OCI-LY1 (cell line): ENCODE data around the gene OR11A1.

Source experiments
- H2AFZ ChIP-seq: fragments of 200-600 bp; sonication (generic), shearing (Covaris generic); 2 replicates; pipeline ENCODE4 v1.6.0; 2014; ENCODE audit warnings: antibody characterized with exemption, mild to moderate bottlenecking, low read length
- H3F3A ChIP-seq: fragments of 200-600 bp; sonication (generic), shearing (Covaris generic); 2 replicates; pipeline ENCODE4 v1.6.0; 2014; ENCODE audit warnings: mild to moderate bottlenecking, antibody characterized with exemption, low read length, moderate library complexity; ENCODE audit not compliant: insufficient read depth
- H3K27ac ChIP-seq: fragments of 200-600 bp; sonication (generic); 2 replicates; pipeline ENCODE4 v1.5.1; 2014; ENCODE audit warnings: low read length, mixed run types, mild to moderate bottlenecking, low read depth; ENCODE audit not compliant: poor library complexity, severe bottlenecking
- H3K27me3 ChIP-seq: fragments of 200-600 bp; sonication (generic); 2 replicates; pipeline ENCODE4 v1.6.0; 2014; ENCODE audit warnings: antibody characterized with exemption, mild to moderate bottlenecking, low read length, moderate library complexity; ENCODE audit not compliant: insufficient read depth
- H3K36me3 ChIP-seq: fragments of 200-600 bp; sonication (generic); 2 replicates; pipeline ENCODE4 v1.6.1; 2014; ENCODE audit warnings: mild to moderate bottlenecking, antibody characterized with exemption, low read length, moderate library complexity, mixed read lengths; ENCODE audit not compliant: insufficient read depth
- H3K4me1 ChIP-seq: fragments of 200-600 bp; sonication (generic); 2 replicates; pipeline ENCODE4 v1.5.1; 2014; ENCODE audit warnings: mild to moderate bottlenecking, low read length, moderate library complexity; ENCODE audit not compliant: insufficient read depth, severe bottlenecking
- H3K4me2 ChIP-seq: fragments of 200-600 bp; sonication (generic), shearing (Covaris generic); 2 replicates; pipeline ENCODE4 v1.6.1; 2014; ENCODE audit warnings: low read length
- H3K4me3 ChIP-seq: fragments of 200-600 bp; sonication (generic); 2 replicates; pipeline ENCODE4 v1.5.1; 2014; ENCODE audit warnings: low read length, low read depth, mild to moderate bottlenecking, mixed read lengths; ENCODE audit not compliant: poor library complexity, severe bottlenecking
- H3K79me2 ChIP-seq: fragments of 200-600 bp; shearing (Covaris generic); 2 replicates; pipeline ENCODE4 v1.6.1; 2016; ENCODE audit warnings: mixed run types, low read length, mixed read lengths; ENCODE audit not compliant: insufficient read depth
- H3K9ac ChIP-seq: fragments of 200-600 bp; sonication (generic), shearing (Covaris generic); 2 replicates; pipeline ENCODE4 v1.6.1; 2014; ENCODE audit warnings: mild to moderate bottlenecking, low read length, mixed read lengths
- H3K9me2 ChIP-seq: fragments of 200-600 bp; sonication (generic), shearing (Covaris generic); 2 replicates; pipeline ENCODE4 v1.6.1; 2014; ENCODE audit warnings: low read depth, mild to moderate bottlenecking, low read length, mixed read lengths
- H3K9me3 ChIP-seq: fragments of 200-600 bp; shearing (Covaris generic); 2 replicates; pipeline ENCODE4 v1.6.1; 2014; ENCODE audit warnings: low read length, mixed read lengths
- H4K20me1 ChIP-seq: fragments of 200-600 bp; sonication (generic), shearing (Covaris generic); 2 replicates; pipeline ENCODE4 v1.6.0; 2016; ENCODE audit warnings: mild to moderate bottlenecking, low read length; ENCODE audit not compliant: insufficient read depth
- EZH2 ChIP-seq: fragments of 200-600 bp; sonication (generic), shearing (Covaris generic); IDR thresholded peaks from 2 replicates; pipeline ENCODE4 v1.8.0; 2017; ENCODE audit warnings: borderline replicate concordance, mixed run types, mild to moderate bottlenecking, antibody characterized with exemption, low read length, moderate library complexity, mixed read lengths
- TF ChIP-seq, protein P1 (sequence below): fragments of 200-600 bp; sonication (generic), shearing (Covaris generic); IDR thresholded peaks from 2 replicates; pipeline ENCODE4 v1.5.1; 2017; ENCODE audit warnings: mild to moderate bottlenecking, antibody characterized with exemption, low read length, moderate library complexity, mixed read lengths

The OR11A1 gene

DNA sequence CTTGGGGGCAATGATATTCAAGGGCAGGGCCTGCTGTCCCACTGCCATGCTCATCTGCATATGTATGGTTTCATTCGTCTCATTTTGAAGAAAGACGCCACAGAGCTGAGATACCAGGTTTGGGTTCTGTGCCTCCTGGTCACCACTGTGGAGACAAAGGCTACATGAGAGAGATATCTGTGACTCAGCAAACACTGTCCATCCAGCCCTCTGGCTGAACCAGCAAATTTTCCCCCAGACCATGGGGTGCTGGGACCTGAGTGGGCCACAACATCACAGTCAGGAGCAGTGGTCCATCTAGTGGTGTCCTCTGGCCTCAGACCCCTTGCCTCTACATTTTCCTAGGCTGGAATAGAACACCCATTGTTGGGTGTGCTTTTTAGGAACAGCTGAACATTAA, 30.8 kb upstream of the OR11A1 start, which contains the start of gene MAS1L:
Gene MAS1L (minus strand): TSS at position 297 of the 400 bp plus-strand sequence. CDS start 54 bp downstream, at position 243.
- Histone ChIP-seq H3K4me2 (no peak within 1 kb of the TSS), H3K4me1 (no peaks in the 10 kb centered on the region), H4K20me1 (no peaks in the 10 kb centered on the region), H3K27ac (no peak within 1 kb of the TSS), H2AFZ (no peak within 1 kb of the TSS), H3K9me2 (no peaks in the 10 kb centered on the region), H3K79me2 (no peaks in the 10 kb centered on the region), H3K27me3 (no peaks in the 10 kb centered on the region), H3K9ac (no peak within 1 kb of the TSS), H3F3A (no peaks in the 10 kb centered on the region), H3K9me3 (no peaks in the 10 kb centered on the region), H3K4me3 (no peak within 1 kb of the TSS), H3K36me3 (no peaks in the 10 kb centered on the region)
- TF ChIP-seq, protein P1, sequence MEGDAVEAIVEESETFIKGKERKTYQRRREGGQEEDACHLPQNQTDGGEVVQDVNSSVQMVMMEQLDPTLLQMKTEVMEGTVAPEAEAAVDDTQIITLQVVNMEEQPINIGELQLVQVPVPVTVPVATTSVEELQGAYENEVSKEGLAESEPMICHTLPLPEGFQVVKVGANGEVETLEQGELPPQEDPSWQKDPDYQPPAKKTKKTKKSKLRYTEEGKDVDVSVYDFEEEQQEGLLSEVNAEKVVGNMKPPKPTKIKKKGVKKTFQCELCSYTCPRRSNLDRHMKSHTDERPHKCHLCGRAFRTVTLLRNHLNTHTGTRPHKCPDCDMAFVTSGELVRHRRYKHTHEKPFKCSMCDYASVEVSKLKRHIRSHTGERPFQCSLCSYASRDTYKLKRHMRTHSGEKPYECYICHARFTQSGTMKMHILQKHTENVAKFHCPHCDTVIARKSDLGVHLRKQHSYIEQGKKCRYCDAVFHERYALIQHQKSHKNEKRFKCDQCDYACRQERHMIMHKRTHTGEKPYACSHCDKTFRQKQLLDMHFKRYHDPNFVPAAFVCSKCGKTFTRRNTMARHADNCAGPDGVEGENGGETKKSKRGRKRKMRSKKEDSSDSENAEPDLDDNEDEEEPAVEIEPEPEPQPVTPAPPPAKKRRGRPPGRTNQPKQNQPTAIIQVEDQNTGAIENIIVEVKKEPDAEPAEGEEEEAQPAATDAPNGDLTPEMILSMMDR = no peak
- TF ChIP-seq EZH2 = no peak

DNA sequence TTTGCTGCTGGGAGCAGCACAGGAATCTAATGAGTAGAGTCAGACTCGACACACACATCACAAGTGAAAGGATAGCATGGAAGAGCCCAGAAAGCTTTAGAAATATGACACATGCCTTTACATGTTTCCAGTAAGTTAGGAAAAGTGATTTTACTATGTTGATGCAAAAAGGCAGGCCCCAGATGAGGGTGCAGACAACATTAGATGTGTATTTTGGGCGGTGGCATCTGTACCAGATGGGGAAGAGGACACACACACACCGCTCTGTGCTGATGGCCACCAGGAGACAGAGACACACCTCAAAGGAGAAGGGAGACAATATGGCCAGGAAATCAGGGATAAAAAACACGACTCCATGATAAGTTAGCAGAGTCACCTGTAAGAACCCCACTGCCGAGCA, 30.3 kb upstream of the OR11A1 start:
- H4K20me1 ChIP-seq = no peaks in the 10 kb centered on the region
- no peaks in the 10 kb centered on the region for H3K4me1 ChIP-seq
- H3K27ac ChIP-seq = no peak overlapping the region
- H3K9me2 ChIP-seq = no peaks in the 10 kb centered on the region
- H3K79me2 ChIP-seq = no peaks in the 10 kb centered on the region
- H2AFZ ChIP-seq = no peak overlapping the region
- H3K36me3 ChIP-seq = no peaks in the 10 kb centered on the region
- no peaks in the 10 kb centered on the region for H3F3A ChIP-seq
- no peaks in the 10 kb centered on the region for H3K9me3 ChIP-seq
- H3K4me2 ChIP-seq = no peak overlapping the region
- H3K27me3 ChIP-seq = no peaks in the 10 kb centered on the region
- H3K9ac ChIP-seq = no peak overlapping the region
- TF ChIP-seq EZH2 = no peak
- TF ChIP-seq, protein P1 = no peak
- no peak overlapping the region for H3K4me3 ChIP-seq

DNA sequence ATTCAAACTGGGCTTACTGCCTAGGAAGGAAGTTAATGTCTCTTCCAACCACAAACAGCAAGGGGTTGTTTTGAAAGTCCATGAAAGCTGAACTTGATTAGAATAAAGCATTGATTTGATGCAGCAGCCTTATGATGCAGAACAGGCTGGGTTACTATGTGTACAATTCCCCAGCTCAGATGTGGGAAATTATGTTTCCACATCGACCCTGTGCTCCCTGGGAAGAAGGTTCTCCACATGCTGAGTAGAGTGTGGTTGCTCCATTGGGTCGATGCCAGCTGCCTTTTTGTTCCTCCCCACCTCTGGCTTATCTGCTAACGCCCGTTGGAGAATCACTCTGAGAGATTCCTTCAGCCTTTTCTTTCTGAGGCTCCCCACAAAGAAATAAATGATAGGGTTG, 29.7 kb upstream of the OR11A1 start:
- no peaks in the 10 kb centered on the region for H3K27me3 ChIP-seq
- H3K9me2 ChIP-seq = no peaks in the 10 kb centered on the region
- no peaks in the 10 kb centered on the region for H3K79me2 ChIP-seq
- no peak overlapping the region for H3K9ac ChIP-seq
- H3K9me3 ChIP-seq = no peaks in the 10 kb centered on the region
- no peak overlapping the region for H3K4me2 ChIP-seq
- H3K4me3 ChIP-seq = no peak overlapping the region
- no peaks in the 10 kb centered on the region for H4K20me1 ChIP-seq
- H3K27ac ChIP-seq = no peak overlapping the region
- TF ChIP-seq, protein P1 = no peak
- TF ChIP-seq EZH2 = no peak
- H3K4me1 ChIP-seq = no peaks in the 10 kb centered on the region
- H3F3A ChIP-seq = no peaks in the 10 kb centered on the region
- H3K36me3 ChIP-seq = no peaks in the 10 kb centered on the region
- H2AFZ ChIP-seq = no peak overlapping the region
